ENCODE measurements around the gene PTCH1. TPM values are rescaled to one million over a fixed set of nuclear protein-coding genes. Genes with fewer than 3 reads are reported as not detected.

Gene PTCH1
- total RNA-seq, 2 donors from 2014 or later = 26.0 to 32.9 TPM

DNA sequence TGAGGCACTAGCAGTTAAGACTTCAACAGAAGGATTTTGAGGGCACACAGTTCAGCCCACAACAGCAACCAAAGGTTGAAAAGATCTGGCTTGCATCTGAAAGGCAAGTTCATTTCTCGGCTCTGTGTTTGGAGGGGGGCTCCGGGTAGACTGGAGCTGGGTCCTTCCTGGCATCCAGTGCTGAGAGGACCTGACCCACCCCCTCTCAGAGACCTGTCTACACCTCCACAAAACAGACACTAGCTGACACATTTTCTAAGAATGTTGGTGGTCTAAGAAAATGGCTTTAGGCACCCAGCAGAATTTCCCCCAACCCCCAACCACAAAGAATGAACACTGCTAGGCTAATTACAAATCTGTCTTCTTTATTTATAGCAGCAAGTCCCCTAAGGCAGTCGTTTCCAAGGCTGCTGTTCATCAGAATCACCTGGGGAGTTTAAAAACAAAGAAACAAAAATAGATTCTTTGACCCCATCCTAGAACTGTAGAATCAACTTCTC, 6.2 kb upstream of the PTCH1 start:
- Histone ChIP-seq H3K36me3 (ENCODE audit: control insufficient read depth, insufficient read depth, low read length) (no peaks in the 10 kb centered on the region), H3K4me3 (ENCODE audit: low read length) (no peak overlapping the region), H3K4me1 (ENCODE audit: control insufficient read depth, insufficient read depth, low read length) (no peaks in the 10 kb centered on the region), H3K27me3 (ENCODE audit: control insufficient read depth, insufficient read depth, low read length, poor library complexity, severe bottlenecking) (peaks cover 27% of the 10 kb centered on the region), H3K27ac (ENCODE audit: low read depth, low read length) (no peak overlapping the region), H3K9me3 (ENCODE audit: control insufficient read depth, low read length) (peaks cover 10% of the 10 kb centered on the region), H3K9ac (ENCODE audit: extremely low read depth, low read length, poor library complexity, severe bottlenecking) (no peak overlapping the region)
- Mint-ChIP-seq H3K36me3 (ENCODE audit: low read depth) (no peaks in the 10 kb centered on the region), H3K4me1 (no peaks in the 10 kb centered on the region), H3K27ac (no peak overlapping the region), H3K27me3 (ENCODE audit: insufficient read depth) (peaks cover 55% of the 10 kb centered on the region), H3K9me3 (no peaks in the 10 kb centered on the region), H3K4me3 (no peak overlapping the region)
- TF ChIP-seq, protein P1, sequence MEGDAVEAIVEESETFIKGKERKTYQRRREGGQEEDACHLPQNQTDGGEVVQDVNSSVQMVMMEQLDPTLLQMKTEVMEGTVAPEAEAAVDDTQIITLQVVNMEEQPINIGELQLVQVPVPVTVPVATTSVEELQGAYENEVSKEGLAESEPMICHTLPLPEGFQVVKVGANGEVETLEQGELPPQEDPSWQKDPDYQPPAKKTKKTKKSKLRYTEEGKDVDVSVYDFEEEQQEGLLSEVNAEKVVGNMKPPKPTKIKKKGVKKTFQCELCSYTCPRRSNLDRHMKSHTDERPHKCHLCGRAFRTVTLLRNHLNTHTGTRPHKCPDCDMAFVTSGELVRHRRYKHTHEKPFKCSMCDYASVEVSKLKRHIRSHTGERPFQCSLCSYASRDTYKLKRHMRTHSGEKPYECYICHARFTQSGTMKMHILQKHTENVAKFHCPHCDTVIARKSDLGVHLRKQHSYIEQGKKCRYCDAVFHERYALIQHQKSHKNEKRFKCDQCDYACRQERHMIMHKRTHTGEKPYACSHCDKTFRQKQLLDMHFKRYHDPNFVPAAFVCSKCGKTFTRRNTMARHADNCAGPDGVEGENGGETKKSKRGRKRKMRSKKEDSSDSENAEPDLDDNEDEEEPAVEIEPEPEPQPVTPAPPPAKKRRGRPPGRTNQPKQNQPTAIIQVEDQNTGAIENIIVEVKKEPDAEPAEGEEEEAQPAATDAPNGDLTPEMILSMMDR (conservative IDR thresholded peaks at IDR 0.05) = no peak
- WGBS, 2 experiments (ENCODE audit: insufficient coverage in 1 of 2, insufficient read length in 1 of 2) = 60 to 84% methylated on average over 1 to 3 of the region's 3 CpGs
- no peak for DNase-seq

DNA sequence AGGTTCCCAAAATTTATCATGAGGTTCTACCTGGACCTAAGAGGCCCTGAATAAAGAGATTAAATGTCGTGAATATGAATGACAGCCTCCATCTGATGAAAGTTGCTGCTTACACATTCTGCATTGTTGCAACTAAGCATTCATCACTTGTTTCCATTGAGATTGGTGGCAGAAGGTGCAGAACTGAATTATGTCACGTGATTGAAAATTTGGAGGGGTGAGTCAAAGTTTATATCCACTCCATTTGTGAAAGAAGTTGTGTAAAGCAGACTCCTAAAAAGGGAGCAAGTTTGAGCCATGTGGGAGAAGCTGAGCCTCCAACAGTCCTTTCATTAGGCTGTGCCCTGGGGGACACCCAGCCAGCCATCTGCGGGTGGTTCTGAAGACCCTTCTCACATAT, 4.9 kb upstream of the PTCH1 start:
- TF ChIP-seq, protein P1 (conservative IDR thresholded peaks at IDR 0.05) = no peak
- H3K27me3 Mint-ChIP-seq (ENCODE audit: insufficient read depth) = peaks cover 63% of the 10 kb centered on the region
- no peaks in the 10 kb centered on the region for H3K4me1 ChIP-seq (ENCODE audit: control insufficient read depth, insufficient read depth, low read length)

DNA sequence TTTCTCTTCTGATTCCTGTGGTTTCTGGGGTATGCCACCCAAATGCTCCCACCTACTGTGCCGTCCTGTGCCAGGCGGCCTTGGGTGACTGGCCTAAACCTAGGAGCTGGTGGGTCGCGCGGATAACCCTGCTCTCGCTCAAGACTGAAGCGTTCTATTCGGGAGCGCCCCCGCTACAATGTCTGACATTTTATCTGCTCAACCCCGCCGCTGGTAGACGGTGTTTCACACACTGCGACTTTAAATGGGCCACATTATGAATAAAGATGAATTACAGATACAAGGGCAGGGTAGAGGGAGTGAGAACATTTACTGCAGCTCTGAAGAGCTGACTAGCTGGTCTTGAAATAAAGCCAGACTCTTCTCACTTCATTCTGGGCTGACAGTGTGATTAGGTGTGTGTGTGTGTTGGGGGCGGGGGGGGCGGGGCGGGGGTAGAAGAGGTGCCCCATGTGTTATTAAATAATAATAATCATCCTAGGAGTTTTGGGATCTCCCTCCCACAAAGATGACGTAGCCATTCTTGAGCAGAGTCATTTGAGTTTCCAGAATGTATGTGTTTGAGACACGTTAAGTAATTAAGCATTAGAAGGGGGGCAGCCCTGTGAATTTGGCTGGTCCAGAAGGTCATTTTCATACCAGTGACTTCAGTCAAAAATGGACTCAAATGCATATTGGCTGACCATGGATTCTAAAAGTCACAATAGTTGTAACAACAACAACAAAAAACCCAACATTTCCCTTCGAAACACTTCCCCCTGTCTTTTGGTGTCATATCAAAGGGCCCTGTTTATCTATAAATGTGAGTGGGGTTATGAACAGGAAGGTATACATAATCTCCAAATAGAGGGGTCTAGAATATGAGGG, 1.0 kb upstream of the PTCH1 start:
- Histone ChIP-seq H3K27ac (ENCODE audit: low read depth, low read length) (no peak overlapping the region), H3K36me3 (ENCODE audit: control insufficient read depth, insufficient read depth, low read length) (no peaks in the 10 kb centered on the region), H3K27me3 (ENCODE audit: control insufficient read depth, insufficient read depth, low read length, poor library complexity, severe bottlenecking) (peaks cover 74% of the 10 kb centered on the region), H3K9ac (ENCODE audit: extremely low read depth, low read length, poor library complexity, severe bottlenecking) (no peak overlapping the region), H3K4me1 (ENCODE audit: control insufficient read depth, insufficient read depth, low read length) (no peaks in the 10 kb centered on the region), H3K4me3 (ENCODE audit: low read length) (peak overlapping the region; percentile 86), H3K9me3 (ENCODE audit: control insufficient read depth, low read length) (peaks cover 10% of the 10 kb centered on the region)
- Mint-ChIP-seq H3K27ac (no peak overlapping the region), H3K4me1 (peaks cover 20% of the 10 kb centered on the region), H3K36me3 (ENCODE audit: low read depth) (no peaks in the 10 kb centered on the region), H3K27me3 (ENCODE audit: insufficient read depth) (peaks cover 92% of the 10 kb centered on the region), H3K9me3 (no peaks in the 10 kb centered on the region), H3K4me3 (peak overlapping the region; percentile 73)
- TF ChIP-seq, protein P1 (conservative IDR thresholded peaks at IDR 0.05) = no peak
- 17 to 24% methylated on average over 9 to 16 of the region's 20 CpGs for WGBS, 2 experiments (ENCODE audit: insufficient coverage in 1 of 2, insufficient read length in 1 of 2)
- no peak for DNase-seq

More for the DNA sequence above, 4.9 kb upstream of the PTCH1 start:
- Histone ChIP-seq H3K36me3 (ENCODE audit: control insufficient read depth, insufficient read depth, low read length) (no peaks in the 10 kb centered on the region), H3K4me3 (ENCODE audit: low read length) (no peak overlapping the region), H3K27ac (ENCODE audit: low read depth, low read length) (no peak overlapping the region), H3K27me3 (ENCODE audit: control insufficient read depth, insufficient read depth, low read length, poor library complexity, severe bottlenecking) (peaks cover 39% of the 10 kb centered on the region), H3K9ac (ENCODE audit: extremely low read depth, low read length, poor library complexity, severe bottlenecking) (no peak overlapping the region), H3K9me3 (ENCODE audit: control insufficient read depth, low read length) (peaks cover 10% of the 10 kb centered on the region)
- no peak overlapping the region for H3K27ac Mint-ChIP-seq
- H3K4me3 Mint-ChIP-seq = no peak overlapping the region
- 83 to 91% methylated on average over 2 to 3 of the region's 3 CpGs for WGBS, 2 experiments (ENCODE audit: insufficient coverage in 1 of 2, insufficient read length in 1 of 2)
- no peaks in the 10 kb centered on the region for H3K36me3 Mint-ChIP-seq (ENCODE audit: low read depth)
- H3K9me3 Mint-ChIP-seq = no peaks in the 10 kb centered on the region
- no peak for DNase-seq
- peaks cover 3% of the 10 kb centered on the region for H3K4me1 Mint-ChIP-seq

Measured in endodermal cell (in vitro differentiated cells).